GM21825 (cell line): ENCODE results near the gene MAD1L1.

Experiments
- ATAC-seq: cut with Tn5 transposase; IDR thresholded peaks from one replicate; pipeline ENCODE4 v1.9.1; 2021; ENCODE audit warnings: mild to moderate bottlenecking, moderate library complexity; ENCODE audit not compliant: unreplicated experiment

The MAD1L1 gene

GRCh38 chr7:2219136-2219535 lies 13.6 kb downstream of the MAD1L1 start:
- ATAC-seq: no peak

- no peak for ATAC-seq
Measured at GRCh38 chr7:2218444-2218785, 14.3 kb downstream of the MAD1L1 start.

- ATAC-seq: no peak
Measured at GRCh38 chr7:2217716-2218443, 14.9 kb downstream of the MAD1L1 start.

- ATAC-seq: no peak
Measured at GRCh38 chr7:2217206-2217605, 15.5 kb downstream of the MAD1L1 start.

- no peak for ATAC-seq
Measured at GRCh38 chr7:2215851-2216250, 16.9 kb downstream of the MAD1L1 start.

- no peak for ATAC-seq
Measured at GRCh38 chr7:2214636-2215035, 18.1 kb downstream of the MAD1L1 start.

- no peak for ATAC-seq
Measured at GRCh38 chr7:2213551-2214215, 19.1 kb downstream of the MAD1L1 start.

GRCh38 chr7:2212906-2213305 lies 19.8 kb downstream of the MAD1L1 start:
- no peak for ATAC-seq

GRCh38 chr7:2211926-2212325 lies 20.8 kb downstream of the MAD1L1 start:
- no peak for ATAC-seq

GRCh38 chr7:2211259-2211880 lies 21.4 kb downstream of the MAD1L1 start:
- no peak for ATAC-seq

- ATAC-seq: no peak
Measured at GRCh38 chr7:2210551-2211258, 22.0 kb downstream of the MAD1L1 start.

- no peak for ATAC-seq
Measured at GRCh38 chr7:2209961-2210323, 22.8 kb downstream of the MAD1L1 start.

- ATAC-seq: peak; percentile 64
Measured at GRCh38 chr7:2209146-2209960, 23.4 kb downstream of the MAD1L1 start.

- no peak for ATAC-seq
Measured at GRCh38 chr7:2208712-2209111, 24.0 kb downstream of the MAD1L1 start.

- ATAC-seq: no peak
Measured at GRCh38 chr7:2205036-2205780, 27.5 kb downstream of the MAD1L1 start.

- no peak for ATAC-seq
Measured at GRCh38 chr7:2204446-2204845, 28.3 kb downstream of the MAD1L1 start.

GRCh38 chr7:2203766-2204300 lies 28.9 kb downstream of the MAD1L1 start:
- ATAC-seq: no peak

GRCh38 chr7:2202901-2203765 lies 29.6 kb downstream of the MAD1L1 start:
- no peak for ATAC-seq

GRCh38 chr7:2202361-2202761 lies 30.4 kb downstream of the MAD1L1 start:
- no peak for ATAC-seq
